GM23338 (cell line): ENCODE results near the gene KCTD1. TPM values are rescaled to one million over a fixed set of nuclear protein-coding genes. Genes with fewer than 3 reads are reported as not detected.

Source experiments
- ATAC-seq: fragments of 200-7000 bp; cut with Tn5 transposase; 3 replicates; pipeline ENCODE4 v1.9.1; 2020
- DNase-seq: peaks from one replicate; pipeline ENCODE4 v3.0.0-alpha.2; 2015; ENCODE audit warnings: low spot score
- H2AFZ ChIP-seq: fragments of 200-600 bp; sonication (generic); 2 replicates; pipeline ENCODE4 v1.8.0; 2016; ENCODE audit warnings: antibody characterized with exemption, mild to moderate bottlenecking, moderate library complexity
- H3F3A ChIP-seq: fragments of 200-600 bp; sonication (generic); replicated peaks from 2 replicates; pipeline ENCODE4 v1.8.0; 2017; ENCODE audit warnings: antibody characterized with exemption, mixed run types, low read depth
- H3K27ac ChIP-seq: fragments of 200-600 bp; sonication (generic); 2 replicates; pipeline ENCODE4 v1.6.1; 2016; ENCODE audit warnings: low read depth
- H3K27me3 ChIP-seq: fragments of 200-600 bp; sonication (generic); 2 replicates; pipeline ENCODE4 v1.8.0; 2016; ENCODE audit warnings: mild to moderate bottlenecking, mixed run types, moderate library complexity; ENCODE audit not compliant: insufficient read depth
- H3K36me3 ChIP-seq: fragments of 200-600 bp; sonication (generic); 2 replicates; pipeline ENCODE4 v1.8.0; 2016; ENCODE audit warnings: mild to moderate bottlenecking; ENCODE audit not compliant: insufficient read depth
- H3K4me1 ChIP-seq: fragments of 200-600 bp; sonication (generic); 2 replicates; pipeline ENCODE4 v1.8.0; 2016; ENCODE audit warnings: mild to moderate bottlenecking, moderate library complexity; ENCODE audit not compliant: insufficient read depth
- H3K4me2 ChIP-seq: fragments of 200-600 bp; sonication (generic); 2 replicates; pipeline ENCODE4 v1.7.1; 2017; ENCODE audit warnings: mixed run types
- H3K4me3 ChIP-seq: fragments of 200-600 bp; sonication (generic); 2 replicates; pipeline ENCODE4 v1.6.1; 2016; ENCODE audit warnings: mixed run types
- H3K79me2 ChIP-seq: fragments of 200-600 bp; sonication (generic); replicated peaks from 2 replicates; pipeline ENCODE4 v1.8.0; 2017; ENCODE audit warnings: mild to moderate bottlenecking; ENCODE audit not compliant: insufficient read depth
- H3K9me2 ChIP-seq: fragments of 200-600 bp; sonication (generic); 2 replicates; pipeline ENCODE4 v1.8.0; 2017; ENCODE audit not compliant: insufficient read depth
- H4K20me1 ChIP-seq: fragments of 200-600 bp; sonication (generic); replicated peaks from 2 replicates; pipeline ENCODE4 v1.8.0; 2017; ENCODE audit warnings: mild to moderate bottlenecking; ENCODE audit not compliant: insufficient read depth
- H3K27ac Mint-ChIP-seq: 2 replicates; pipeline ENCODE4 v1.8.0; 2020; ENCODE audit warnings: inconsistent platforms, mild to moderate bottlenecking, moderate library complexity, mixed read lengths
- H3K27me3 Mint-ChIP-seq: 3 replicates; pipeline ENCODE4 v1.8.0; 2022; ENCODE audit warnings: low read depth, mild to moderate bottlenecking, moderate library complexity, mixed read lengths, inconsistent platforms; ENCODE audit not compliant: insufficient read depth, poor library complexity
- H3K36me3 Mint-ChIP-seq: 3 replicates; pipeline ENCODE4 v1.8.0; 2021; ENCODE audit warnings: low read depth, mild to moderate bottlenecking, inconsistent platforms, moderate library complexity, mixed read lengths
- H3K4me1 Mint-ChIP-seq: 3 replicates; pipeline ENCODE4 v1.8.0; 2020; ENCODE audit warnings: mild to moderate bottlenecking, inconsistent platforms, mixed read lengths
- H3K4me3 Mint-ChIP-seq: 3 replicates; pipeline ENCODE4 v1.8.0; 2021; ENCODE audit warnings: moderate library complexity, mild to moderate bottlenecking, inconsistent platforms, mixed read lengths
- H3K9me3 Mint-ChIP-seq: 3 replicates; pipeline ENCODE4 v1.8.0; 2020; ENCODE audit warnings: moderate library complexity, mild to moderate bottlenecking, inconsistent platforms, mixed read lengths
- CREB1 ChIP-seq: fragments of 250-450 bp; sonication (Bioruptor Pico); IDR thresholded peaks from 2 replicates; pipeline ENCODE4 v1.5.0; 2020; ENCODE audit warnings: low read depth, mild to moderate bottlenecking, moderate library complexity
- CTCF ChIP-seq, 2 experiments: fragments of 200-600 bp in 1 of 2; sonication (generic) in 1 of 2; conservative IDR thresholded peaks; 2 replicates each; pipeline versions ENCODE4 v1.5.1 to v1.6.1; 2016 to 2017; ENCODE audit warnings: antibody characterized with exemption in 2 of 2, low read depth in 2 of 2, mild to moderate bottlenecking in 2 of 2, moderate library complexity in 1 of 2
- ETS1 ChIP-seq: IDR thresholded peaks from 2 replicates; pipeline ENCODE4 v1.6.1; 2016; ENCODE audit warnings: antibody characterized with exemption
- EZH2 ChIP-seq: fragments of 200-600 bp; sonication (generic); IDR thresholded peaks from one replicate; pipeline ENCODE4 v1.8.0; 2017; ENCODE audit warnings: antibody characterized with exemption, mild to moderate bottlenecking, low read depth; ENCODE audit not compliant: unreplicated experiment
- EZH2phosphoT487 ChIP-seq: fragments of 200-600 bp; sonication (generic); IDR thresholded peaks from one replicate; pipeline ENCODE4 v1.8.1; 2018; ENCODE audit warnings: antibody characterized with exemption; ENCODE audit not compliant: unreplicated experiment
- JUNB ChIP-seq: IDR thresholded peaks from one replicate; pipeline ENCODE4 v1.6.1; 2016; ENCODE audit warnings: antibody characterized with exemption; ENCODE audit not compliant: unreplicated experiment
- NANOG ChIP-seq: IDR thresholded peaks from 2 replicates; pipeline ENCODE4 v1.6.1; 2016; ENCODE audit warnings: antibody characterized with exemption, borderline replicate concordance
- POLR2AphosphoS5 ChIP-seq: IDR thresholded peaks from 2 replicates; pipeline ENCODE4 v1.6.1; 2016; ENCODE audit warnings: antibody characterized with exemption, low read depth
- REST ChIP-seq: IDR thresholded peaks from one replicate; pipeline ENCODE4 v1.6.1; 2018; ENCODE audit warnings: antibody characterized with exemption; ENCODE audit not compliant: unreplicated experiment
- STAT1 ChIP-seq: IDR thresholded peaks from one replicate; pipeline ENCODE4 v1.6.1; 2016; ENCODE audit warnings: antibody characterized with exemption; ENCODE audit not compliant: unreplicated experiment
- ZNF114 ChIP-seq: fragments of 250-450 bp; sonication (Bioruptor Pico); IDR thresholded peaks from 2 replicates; pipeline ENCODE4 v1.5.0; 2020; ENCODE audit warnings: mild to moderate bottlenecking, moderate library complexity
- ZNF331 ChIP-seq: fragments of 250-450 bp; sonication (Bioruptor Pico); IDR thresholded peaks from 2 replicates; pipeline ENCODE4 v1.5.0; 2020; ENCODE audit warnings: low read depth, mild to moderate bottlenecking, moderate library complexity
- ZNF462 ChIP-seq: fragments of 250-450 bp; sonication (Bioruptor Pico); IDR thresholded peaks from 2 replicates; pipeline ENCODE4 v1.5.0; 2020; ENCODE audit warnings: mild to moderate bottlenecking, moderate library complexity
- polyA plus RNA-seq: library from polyadenylated mRNA; unstranded; fragments of >200 nt; fragmentation: Nextera tagmentation; extraction: Ambion mirVana; gene quantifications from 2 replicates; pipeline ENCODE4 v1.2.1, GENCODE V29; 2016
- total RNA-seq: library from RNA; depleted of rRNA; stranded (reverse); fragments of >200 nt; shearing (Covaris generic); gene quantifications from 2 replicates; pipeline ENCODE4 v1.2.3, GENCODE V29; 2014

Gene KCTD1
- total and polyA plus RNA-seq, 2 experiments from 2014 or later = 7.1 to 20.5 TPM

GRCh38 chr18:26439537-26439936 is 108.8 kb downstream of the KCTD1 start:
- H3K27ac ChIP-seq = no peak overlapping the region
- TF ChIP-seq ETS1 (no peak), CTCF (conservative IDR thresholded peaks at IDR 0.05; ENCODE audit: low read depth in 2 of 2) (no peak), ZNF114 (no peak), EZH2phosphoT487 (no peak), REST (no peak), NANOG (no peak), ZNF331 (CRISPR knock-in tag) (no peak), ZNF462 (CRISPR knock-in tag) (no peak), EZH2 (no peak), STAT1 (no peak), POLR2AphosphoS5 (no peak), JUNB (no peak), CREB1 (CRISPR knock-in tag) (no peak)
- DNase-seq = no peak

More at GRCh38 chr18:26439537-26439936, 108.8 kb downstream of the KCTD1 start:
- H3K4me2 ChIP-seq = no peak overlapping the region
- no peak overlapping the region for H3K27ac Mint-ChIP-seq
- H3K4me3 Mint-ChIP-seq = no peak overlapping the region
- H3K27me3 ChIP-seq = no peaks in the 10 kb centered on the region
- no peaks in the 10 kb centered on the region for H4K20me1 ChIP-seq
- H3K79me2 ChIP-seq = no peaks in the 10 kb centered on the region
- H3K4me3 ChIP-seq = no peak overlapping the region
- H3K9me2 ChIP-seq = no peaks in the 10 kb centered on the region
- peaks cover 15% of the 10 kb centered on the region; the same call in 2 of the 3 replicates for H3K4me1 Mint-ChIP-seq
- 0 out of 2 replicates have a peak overlapping the region, but pooled peaks have one; percentile 11 for H2AFZ ChIP-seq
- no peaks in the 10 kb centered on the region for H3K27me3 Mint-ChIP-seq
- ATAC-seq = no peak
- no peaks in the 10 kb centered on the region for H3K36me3 ChIP-seq
- H3K36me3 Mint-ChIP-seq = no peaks in the 10 kb centered on the region
- peaks cover 4% of the 10 kb centered on the region; the same call in 1 of the 3 replicates for H3K9me3 Mint-ChIP-seq
- no peaks in the 10 kb centered on the region for H3F3A ChIP-seq
- no peaks in the 10 kb centered on the region; the same call in 1 of the 2 replicates for H3K4me1 ChIP-seq
